ENCODE results near the gene PID1.

PID1 gene, protein sequence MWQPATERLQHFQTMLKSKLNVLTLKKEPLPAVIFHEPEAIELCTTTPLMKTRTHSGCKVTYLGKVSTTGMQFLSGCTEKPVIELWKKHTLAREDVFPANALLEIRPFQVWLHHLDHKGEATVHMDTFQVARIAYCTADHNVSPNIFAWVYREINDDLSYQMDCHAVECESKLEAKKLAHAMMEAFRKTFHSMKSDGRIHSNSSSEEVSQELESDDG

DNA sequence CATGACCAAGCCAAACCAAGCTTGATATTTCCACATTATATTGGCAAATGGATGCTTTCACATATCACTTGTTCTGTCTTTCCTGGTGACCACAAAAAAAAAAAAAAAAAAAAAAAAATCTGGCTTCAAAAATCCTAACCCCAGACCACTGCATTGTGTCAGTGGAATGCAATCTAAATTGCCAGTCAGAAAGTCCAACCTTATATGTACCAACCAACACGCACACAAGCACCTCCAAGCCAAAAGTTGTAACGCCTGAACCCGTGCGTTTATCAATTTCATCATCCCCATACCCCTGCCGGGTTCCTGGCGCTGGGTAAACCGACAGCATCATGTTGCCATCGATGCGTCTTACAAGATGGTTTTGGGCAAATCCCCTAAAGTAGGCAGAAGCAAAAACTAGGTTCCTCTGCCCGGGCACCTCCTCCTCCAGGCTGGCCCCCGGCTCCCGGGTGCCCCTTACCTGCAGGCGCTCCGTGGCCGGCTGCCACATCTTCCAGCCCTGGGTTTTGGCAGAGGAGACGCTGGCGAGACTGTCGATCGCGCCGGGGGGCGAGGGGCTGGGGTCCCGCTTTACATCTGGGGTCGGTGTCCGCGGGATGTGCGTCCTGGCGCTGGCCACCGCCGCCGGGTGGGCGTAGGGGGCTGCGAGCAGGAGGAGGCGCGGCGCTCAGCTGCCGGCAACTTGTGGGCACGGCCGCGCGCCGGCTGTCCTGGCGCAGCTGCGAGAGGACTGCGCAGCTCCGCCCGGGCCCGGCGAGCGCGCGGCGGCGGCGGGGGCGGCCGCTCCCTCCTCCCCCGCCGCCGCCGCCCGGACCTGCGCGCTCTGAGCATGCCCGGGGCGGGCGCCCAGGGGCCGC, at the start of gene PID1:
PID1 (minus strand) TSS at position 737 of the 860 bp plus-strand sequence; CDS start at position 493, 244 bp downstream.
- no peak for DNase-seq

DNA sequence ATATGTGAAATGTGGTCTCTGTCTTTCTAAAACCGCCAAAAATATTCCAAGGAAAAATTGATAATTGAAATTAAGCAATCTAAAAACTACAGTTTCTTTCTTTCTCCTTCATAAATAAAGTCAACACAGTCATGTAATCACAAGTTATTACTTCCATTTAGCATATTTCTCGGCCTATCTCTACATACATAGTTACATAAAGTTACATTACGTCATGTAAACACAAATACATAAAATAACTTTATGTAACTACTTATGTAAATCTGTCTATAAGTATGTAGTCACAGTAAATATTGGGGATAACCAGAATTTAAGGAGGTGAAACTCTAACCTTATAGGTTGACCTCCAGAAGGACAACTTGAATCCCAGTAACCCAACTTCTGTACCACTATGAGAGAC, 48.5 kb upstream of the PID1 start:
- no peak for DNase-seq

DNA sequence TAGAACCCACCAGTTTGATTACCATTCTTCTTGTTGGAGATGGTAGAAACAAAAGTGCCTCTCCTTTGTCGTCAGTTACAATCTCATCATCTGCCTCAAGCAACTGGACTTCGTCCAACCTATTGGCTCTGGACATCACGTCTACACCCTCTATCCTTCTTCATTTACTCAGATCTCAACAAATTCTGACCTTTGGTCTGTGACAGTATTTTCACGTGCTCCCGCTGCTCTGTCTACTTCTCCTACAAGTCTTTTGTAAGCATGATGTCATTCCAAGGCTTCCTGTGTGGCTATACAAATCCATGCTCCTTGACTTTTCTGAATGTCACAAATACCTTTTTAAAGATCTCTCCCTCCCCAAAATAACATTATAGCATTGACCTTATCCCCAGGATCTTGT, 43.0 kb upstream of the PID1 start:
- no peak for DNase-seq

DNA sequence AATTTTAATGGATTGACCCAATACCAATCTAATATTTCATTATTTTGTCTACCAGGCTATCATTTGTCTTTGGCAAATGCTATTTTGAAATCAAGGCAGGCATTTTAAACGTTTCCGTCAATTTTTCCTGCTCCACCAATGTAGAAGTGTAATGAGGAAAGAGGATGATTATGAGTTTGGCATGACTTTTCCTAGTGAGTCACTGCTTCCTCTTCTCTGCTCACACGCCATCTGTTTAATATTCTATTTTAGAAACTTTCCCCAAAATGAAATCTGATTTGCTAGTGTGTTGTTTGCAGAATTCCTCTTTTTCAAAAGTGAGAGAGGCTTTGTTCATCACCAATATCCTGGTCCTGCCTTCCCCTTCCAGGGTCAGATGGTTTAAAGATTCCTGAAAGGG, 42.5 kb upstream of the PID1 start:
- DNase-seq, result no peak

DNA sequence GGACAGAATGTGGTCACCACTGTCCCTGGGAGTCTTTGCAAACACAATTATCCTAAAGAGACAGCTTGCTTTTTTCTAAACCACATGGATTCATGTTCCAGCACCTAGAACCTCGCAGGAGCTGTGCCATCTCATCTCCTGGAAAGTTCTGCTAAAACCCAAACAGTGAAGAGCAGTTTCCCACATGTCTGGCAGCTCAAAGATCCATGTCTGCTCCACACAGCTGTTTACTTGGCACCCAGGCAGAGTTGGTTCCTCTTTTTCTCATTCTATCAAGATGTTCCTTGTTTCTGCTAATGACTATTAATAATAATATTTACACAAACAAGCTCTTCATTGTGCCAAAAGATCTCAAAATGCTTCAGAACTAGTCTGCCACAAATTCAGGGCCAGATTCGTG, 30.1 kb upstream of the PID1 start:
- no peak for DNase-seq

DNA sequence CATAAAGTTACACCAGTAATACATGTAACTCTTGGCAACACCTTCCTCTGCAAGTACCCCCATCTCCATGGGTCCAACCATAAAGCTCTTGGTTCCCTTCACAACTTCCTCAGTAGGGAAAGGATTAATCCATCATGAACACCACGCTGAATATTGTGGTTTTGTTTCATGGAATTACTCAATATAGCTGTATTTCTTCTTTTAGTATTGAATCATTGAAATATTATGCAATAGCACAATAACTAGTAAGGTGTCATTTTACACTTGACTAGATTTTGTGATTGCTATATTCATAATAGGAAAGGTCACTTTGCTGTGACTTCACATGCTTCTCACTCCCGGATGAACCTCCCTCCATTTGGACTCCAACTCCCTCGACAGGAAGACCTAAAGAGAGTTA, 29.7 kb upstream of the PID1 start:
- DNase-seq, result no peak

DNA sequence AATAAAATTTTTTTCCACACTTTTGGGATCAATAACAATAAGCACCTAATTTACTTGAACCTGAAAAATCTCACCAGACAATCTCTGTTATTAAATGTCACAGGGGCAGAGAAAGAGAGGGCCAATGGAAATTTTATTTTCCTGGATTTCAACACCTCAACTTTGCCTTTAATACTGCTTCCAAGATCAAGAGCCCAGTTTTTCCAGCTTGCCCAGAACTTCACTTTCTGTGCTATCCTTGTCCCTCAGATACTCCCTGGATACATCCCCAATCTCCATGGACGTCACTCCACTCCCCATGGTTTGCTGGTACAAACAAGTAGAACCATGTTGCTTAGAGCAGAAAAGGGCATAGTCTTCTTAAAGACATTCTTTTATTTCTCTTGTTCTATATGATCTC, 29.3 kb upstream of the PID1 start:
- no peak for DNase-seq

DNA sequence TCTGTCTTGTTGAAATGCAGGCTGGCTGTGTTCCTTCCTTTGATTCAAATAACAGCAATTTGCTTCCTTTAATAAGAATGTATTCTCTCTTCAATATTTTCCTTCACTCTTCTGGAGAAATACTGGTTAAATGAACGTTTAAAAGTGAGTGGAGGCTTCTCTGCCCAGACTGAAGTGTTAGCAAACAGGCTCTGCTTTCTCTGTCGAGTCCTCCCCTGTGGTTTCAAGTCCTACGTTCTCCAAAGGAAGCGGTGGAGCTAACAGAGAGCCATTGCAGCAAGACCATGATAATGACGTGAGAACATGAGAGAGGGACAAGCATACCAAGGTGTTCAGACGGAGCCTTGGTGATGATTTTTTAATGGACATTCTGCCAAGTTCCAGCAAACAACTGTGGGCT, 26.2 kb upstream of the PID1 start:
- no peak for DNase-seq

DNA sequence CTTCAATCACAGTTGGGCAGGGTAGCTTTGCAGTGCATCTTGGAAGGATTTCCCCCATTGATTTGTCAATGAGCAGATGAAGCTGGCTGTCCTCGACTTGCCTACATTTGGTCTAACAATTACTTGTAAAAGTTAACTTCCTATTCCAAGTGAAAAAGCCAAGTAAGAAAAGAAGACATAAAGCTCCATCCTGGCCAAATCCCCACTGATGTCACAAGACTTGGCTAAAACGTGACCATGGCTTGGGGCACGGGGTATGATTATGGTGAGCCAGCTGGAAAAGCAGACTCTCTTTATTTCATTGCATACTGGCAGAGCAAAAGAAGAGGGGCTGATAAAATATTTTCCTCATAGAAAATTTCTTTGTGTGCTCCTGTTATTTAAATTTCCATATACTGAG, 25.4 kb upstream of the PID1 start:
- no peak for DNase-seq

DNA sequence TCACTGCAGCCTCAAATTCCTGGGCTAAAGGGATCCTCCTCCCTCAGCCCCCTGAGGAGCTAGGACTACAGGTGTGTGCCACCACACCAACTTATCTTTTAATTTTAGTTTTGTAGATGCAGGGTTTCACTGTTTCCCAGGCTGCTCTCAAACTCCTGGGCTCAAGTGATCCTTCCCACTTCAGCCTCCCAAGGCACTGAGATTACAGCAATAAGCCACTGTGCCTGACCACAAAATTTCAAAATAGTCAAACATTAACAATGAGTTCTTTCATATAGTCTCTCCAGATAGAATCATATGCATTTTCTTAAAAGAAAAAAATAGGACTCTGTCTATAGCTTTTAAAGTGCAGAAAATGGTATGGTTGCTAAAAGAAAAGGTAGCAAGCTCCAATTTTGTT, 24.9 kb upstream of the PID1 start:
- no peak for DNase-seq

DNA sequence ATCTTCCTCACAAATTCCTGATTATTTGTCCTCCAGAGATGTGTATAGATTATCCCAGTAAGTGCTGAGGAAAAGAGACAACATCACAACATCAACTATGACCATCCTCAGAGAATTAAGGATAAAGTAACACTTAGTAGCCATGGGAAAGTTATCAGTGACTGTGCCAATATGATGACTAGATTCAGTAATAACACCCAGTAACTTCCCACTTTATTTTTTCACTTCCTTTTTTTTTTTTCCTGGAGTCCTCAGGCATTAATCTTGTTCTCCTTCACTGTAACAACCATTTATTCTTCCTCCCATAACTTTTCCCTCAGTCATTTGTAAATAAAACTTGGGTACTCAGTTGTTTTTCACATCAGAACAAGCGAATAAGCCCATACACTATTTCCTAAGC, 16.7 kb upstream of the PID1 start:
- no peak for DNase-seq

DNA sequence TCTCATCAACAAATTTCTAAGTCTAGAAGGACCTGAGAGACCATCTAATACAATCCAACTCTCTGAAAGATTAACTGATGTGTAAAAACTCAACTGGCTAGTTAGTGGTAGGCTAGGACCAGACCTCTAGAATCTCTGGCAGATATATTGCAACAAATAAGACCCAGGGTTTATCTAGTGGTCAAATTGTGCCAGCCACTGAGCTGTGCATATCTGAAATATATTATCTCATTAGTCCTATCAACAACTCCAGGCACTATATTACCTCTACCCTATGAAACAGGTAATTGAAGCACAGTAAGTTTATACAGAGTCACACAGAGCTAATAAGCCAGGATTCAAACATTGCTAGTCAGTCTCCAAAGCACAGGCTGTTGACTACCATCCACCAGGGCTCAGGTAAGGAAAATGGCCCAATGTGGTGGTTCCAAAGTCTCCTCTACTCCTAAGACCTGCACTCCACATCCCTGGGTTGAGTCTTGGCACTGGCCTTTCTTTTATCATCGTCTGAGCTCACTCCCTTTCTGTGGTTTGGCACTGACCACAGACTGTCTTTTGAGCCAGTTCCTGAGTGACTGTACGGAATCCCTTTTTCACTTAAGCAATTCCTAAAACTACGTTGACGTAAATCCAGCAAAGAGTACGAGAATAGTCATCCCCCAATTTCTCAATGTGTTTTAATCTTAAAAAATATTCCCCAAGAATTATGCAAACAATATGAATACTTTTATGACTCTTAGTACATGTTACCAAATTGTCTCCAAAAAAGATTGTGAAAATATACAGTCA, 11.9 kb upstream of the PID1 start:
- DNase-seq, result no peak

DNA sequence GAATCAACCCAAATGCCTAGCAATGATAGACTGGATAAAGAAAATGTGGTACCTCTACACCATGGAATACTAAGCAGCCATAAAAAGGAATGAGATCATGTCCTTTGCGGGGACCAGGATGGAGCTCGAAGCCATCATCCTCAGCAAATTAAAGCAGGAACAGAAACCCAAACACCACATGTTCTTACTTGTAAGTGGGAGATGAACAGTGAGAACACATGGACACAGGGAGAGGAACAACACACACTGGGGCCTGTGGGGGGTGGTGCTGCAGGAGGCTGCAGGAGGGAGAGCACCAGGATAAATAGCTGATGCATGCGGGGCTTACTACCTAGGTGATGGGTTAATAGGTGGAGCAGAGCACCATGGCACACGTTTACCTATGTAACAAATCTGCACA, 8.4 kb upstream of the PID1 start:
- no peak for DNase-seq

DNA sequence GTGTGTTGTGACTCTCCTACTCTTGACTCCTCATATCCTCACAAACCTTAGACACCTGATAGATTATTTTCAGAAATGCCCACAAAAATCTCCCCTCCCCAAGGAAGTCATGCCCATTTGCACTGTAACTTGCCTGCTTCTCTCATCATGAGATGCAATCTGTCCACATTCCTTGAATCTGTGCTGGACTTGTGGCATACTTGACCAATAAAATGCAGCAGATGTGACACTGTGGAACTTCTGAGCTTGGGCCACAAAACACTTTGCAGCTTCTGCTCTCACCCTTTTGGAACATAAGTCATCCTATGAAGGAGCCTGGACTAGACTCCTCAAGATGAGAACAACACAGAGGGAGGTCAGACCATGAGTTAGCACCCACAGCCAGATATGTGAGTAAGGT, 4.4 kb upstream of the PID1 start:
- DNase-seq, result no peak

DNA sequence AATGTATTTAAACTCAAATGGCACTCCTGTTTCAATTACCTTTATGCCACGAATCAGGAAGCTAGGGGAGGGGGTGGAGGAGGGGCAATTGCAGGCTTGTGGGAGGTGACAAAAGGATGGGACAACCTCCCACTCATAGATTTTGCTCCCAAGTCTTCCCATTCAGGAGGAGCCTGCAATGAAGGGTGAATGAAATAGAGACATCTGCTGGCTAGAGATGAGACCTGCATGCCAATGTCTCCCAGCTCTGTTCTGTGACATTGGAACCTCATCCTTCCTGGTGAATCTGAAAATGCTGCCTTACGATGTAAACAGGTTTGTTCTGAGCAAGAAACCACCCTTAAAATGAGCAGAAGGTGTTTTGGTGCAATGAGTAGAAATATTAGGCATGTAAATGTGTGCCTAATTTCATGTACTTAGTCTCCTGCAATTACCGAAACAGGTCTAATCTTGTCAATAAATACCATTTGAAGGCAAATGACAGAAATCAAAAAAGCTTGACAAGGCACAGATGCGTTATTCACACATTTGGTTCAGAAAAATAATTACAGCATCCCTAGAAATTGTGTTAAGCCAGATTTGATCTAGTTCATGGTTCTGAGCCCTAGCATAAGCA, 2.7 kb upstream of the PID1 start:
- peak; percentile 82 for DNase-seq

DNA sequence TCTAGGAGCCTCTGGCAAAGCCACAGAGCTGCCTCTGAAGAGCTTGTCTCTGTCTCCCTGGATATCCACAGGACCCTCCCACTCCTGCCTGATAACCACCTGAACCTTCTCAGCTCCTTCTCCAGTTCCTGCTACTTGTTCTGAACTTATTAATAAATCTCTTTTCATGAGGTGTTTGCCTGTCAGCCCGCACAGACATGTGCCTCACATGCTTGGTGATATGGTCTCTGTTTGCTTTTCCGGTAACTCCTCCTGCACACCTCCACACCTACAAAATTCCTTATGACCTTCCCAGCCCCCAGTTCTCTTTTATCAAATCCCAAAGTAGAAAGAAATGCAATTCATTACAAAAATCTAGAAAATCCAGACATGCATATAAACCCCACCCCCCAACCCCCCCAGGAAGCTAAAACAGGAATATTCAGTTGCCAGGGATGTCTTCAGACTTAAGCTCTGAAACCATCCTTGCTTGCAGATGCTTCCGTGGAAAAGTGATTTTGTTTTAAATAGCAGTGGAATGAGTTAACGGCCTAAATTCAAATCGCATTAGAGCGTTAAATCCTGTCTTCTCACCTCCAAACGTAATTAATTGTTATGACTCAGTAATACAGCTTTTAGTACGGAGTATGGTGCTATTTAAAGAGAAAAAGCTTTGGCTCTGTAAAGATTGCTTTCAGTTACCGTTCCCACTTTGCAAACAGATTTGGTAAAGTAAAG, 2.1 kb upstream of the PID1 start:
- DNase-seq, result no peak

DNA sequence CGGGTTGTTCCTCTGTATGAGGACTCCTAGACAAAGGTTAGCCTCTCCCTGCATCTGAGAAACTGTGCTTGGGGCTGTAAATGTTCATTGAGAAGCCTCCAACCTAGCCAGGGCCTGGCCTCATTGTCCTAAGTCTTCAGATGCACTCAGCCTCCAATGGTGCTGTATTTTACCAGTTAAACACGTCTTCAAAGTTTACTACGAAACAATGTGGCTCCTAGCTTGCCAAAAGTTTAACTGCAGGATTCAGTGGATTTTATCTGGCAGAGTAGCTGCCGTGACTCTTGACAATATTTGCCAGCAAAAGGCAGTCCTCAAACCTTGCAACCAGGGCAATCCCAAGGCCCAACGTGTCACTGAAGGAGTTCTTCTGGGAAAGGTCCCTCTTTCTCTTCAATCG, 1.1 kb downstream of the PID1 start:
- no peak for DNase-seq

DNA sequence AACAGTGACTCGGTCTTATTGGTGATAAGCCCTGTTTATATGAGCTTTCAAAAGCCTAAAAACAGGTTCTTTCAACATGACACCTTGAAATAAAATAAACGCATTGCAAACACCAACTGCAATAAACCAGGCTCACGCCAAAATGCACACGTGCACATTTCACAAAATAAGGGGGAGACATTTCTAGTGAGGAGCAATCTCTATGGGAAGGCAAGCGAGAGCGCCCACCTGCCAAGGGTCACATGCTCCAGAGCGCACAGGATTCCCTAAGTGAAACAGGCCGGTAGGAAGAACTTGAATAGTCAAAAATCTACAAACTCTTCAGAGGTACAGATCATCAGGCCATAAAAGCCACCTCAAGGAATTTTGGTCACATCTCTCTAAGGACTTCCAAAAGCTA, 1.9 kb downstream of the PID1 start:
- no peak for DNase-seq

DNA sequence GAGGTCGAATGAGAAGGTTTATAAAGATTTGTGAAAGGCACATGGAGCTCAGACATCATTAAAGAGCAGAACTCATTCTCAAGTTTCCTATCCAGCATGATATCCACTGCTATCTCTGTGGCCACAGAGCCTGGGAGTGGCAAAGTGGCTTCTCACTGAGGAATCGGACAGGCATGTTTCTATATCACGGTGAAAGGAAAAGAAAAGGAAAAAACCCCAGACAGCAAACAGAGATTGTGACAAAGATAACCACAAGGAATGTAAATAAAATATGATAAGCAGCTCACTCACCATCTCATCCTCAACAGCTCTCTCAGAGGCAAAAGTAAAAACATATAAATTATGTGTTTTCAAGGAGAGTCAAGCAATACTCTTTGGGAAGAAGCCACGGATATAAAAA, 2.5 kb downstream of the PID1 start:
- DNase-seq, result no peak

DNA sequence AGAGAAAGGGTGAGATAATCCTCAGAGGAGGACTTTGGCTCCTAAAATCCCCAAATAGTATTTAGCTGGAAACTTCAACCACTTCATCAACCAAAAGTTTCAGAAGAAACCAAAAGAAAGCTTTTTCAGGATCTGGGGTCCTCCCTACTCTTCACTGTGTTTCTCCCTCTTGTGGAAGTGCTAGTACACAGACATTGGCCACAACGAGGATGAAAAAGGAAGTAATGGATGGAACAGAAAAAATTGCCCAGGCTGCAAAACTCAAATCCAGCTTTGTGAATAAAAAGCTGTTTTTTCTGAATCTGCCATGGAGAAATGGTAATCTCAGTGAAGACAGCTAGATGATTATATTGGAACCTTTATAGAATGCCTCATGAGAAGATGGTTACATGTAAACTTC, 4.0 kb downstream of the PID1 start:
- no peak for DNase-seq

DNA sequence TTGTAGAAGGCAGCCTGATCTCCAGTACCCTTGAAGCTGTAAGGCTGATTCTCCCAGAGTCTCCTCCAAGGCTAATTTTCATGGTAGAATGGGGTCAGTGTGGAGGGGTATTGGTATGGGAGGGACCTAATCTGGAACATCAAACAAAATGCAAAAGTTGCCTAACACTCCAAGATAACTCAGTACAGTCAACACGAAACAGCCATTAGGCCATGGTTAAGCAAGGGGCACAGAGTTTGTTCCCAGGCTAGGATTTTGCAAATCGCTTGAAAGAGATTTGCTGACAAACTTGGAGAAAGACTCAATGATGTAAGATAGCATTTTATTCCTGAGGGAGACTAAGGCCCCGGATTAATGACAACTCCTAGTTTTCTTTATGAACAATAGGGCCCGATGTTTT, 5.4 kb downstream of the PID1 start:
- no peak for DNase-seq

DNA sequence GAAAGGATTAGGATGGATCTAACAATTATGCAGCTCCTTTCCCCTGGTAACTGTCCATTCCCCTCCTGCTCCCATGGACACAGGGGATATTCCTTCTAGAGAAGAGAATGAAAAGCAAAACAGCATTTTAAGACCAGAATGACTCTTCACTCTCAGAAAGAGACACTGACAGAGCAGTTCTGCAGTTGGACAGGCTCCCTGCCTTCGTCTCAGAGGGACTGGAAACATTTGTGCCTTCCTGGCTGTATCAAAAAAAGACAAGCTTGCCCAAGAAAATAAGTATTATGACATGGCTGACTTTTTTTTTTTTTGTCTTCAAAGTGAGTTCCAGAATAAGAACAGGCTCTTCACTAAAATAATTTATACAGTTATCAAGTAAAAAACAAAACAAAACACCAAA, 9.5 kb downstream of the PID1 start:
- DNase-seq, result no peak

DNA sequence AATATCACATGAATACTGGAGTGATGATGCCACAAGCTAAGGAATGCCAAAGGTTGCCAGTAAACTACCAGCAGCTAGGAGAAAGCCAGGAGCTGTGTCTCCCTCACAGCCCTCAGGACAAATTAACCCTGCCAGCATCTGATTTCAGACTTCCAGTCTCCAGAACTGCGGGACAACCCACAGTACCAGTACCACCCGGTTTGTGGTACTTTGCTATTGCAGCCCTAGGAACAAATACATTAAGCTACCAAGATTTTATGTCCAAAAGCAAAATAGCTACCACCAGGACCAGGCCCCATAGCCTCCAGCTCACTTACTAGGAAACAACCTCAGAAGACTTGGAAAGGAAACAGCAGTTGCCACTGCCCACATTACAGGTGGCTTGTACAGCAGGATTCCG, 10.0 kb downstream of the PID1 start:
- DNase-seq, result no peak
